HG03571 (cell line): Measurements from ENCODE around the gene ZC3H12D.

Experiments
- ATAC-seq: cut with Tn5 transposase; IDR thresholded peaks from one replicate; pipeline ENCODE4 v1.9.1; 2021; ENCODE audit not compliant: unreplicated experiment

The ZC3H12D gene

DNA sequence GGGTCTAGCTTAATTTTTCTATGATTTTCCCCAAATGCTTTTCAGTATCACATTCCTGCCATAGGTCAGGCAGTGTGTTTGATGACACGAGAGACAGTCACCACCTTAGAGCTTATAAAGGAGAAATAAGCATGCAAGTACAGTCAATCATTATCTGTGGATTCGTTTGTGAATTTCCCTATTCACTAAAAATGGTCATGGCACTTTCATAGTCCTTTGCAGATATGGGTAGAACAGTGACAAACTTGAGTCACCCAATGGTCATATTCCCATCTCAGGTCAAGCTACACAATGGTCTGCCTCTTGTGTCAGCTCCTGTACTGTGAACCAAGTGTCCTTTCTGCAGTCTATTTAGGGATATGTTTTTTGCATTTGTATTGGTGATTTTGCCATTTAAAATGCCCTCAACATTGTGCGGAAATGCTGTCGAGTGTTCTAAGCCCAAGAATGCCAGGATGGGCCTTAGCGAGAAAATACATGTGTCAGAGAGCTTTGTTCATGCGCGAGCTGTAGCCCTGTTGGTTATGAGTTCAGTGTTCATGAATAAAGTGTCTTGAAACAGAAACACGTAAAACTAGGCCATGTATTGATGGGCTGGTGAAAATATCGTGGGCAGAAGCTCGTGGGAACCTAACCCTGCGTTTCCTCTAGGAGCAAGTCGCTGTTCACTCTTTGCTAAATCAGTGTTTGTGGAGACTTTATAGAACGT, 65.0 kb downstream of the ZC3H12D start:
- no peak for ATAC-seq

DNA sequence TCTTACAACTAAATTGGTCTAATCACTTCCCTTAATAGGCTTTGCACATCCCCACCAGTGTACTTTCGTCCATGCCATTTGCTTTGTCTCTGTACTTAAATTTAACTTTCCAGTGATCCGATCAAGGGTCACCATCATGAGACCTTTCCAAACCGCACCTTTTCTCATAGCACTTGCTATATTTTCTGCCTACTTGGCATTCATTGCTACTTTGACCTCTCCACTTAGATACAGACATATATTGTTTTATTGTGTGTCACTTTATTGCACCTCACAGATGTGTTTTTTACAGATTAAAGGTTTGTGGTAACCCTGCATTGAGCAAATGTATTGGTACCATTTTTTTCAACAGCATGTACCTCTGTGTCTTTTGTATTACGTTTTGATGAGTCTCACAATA, 70.0 kb downstream of the ZC3H12D start:
- no peak for ATAC-seq

GRCh38 chr6:149414009-149414408, 70.8 kb downstream of the ZC3H12D start:
- no peak for ATAC-seq

DNA sequence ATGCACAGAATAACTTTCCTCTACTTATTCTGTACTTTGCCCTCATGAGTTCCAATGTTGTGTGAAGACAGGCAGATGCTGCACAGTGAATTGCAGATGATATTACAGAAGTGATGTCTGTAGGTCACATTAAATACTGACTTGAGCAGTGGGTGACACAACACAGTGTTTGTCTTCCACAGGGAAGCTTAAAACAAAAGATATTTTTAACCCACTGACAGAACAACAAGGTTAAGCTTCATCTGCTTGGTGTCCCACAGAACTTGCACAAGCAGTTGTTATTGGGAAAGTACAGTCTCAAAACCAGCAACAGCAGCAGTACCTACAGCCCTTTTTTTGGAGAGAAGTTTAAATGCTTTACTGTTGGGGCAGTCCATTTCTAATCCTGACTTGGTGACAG, 74.3 kb downstream of the ZC3H12D start:
- ATAC-seq = no peak

DNA sequence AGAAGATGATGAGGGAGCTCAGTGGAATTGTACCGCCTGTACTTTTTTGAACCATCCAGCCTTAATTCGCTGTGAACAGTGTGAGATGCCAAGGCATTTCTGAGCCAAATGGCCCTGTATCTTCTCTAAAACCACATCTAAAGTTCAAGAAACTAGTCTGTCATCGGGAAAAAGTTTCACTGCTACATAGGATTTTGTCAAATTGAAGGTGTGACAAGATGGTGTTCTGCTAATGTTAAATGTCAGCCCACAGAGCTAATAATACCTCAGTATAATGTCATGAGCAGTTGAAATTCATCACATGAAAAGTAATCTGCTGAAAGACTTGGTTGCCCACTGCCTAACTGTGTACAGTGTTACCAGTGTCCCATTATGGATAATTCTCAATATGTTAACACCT, 75.2 kb downstream of the ZC3H12D start:
- ATAC-seq = no peak

DNA sequence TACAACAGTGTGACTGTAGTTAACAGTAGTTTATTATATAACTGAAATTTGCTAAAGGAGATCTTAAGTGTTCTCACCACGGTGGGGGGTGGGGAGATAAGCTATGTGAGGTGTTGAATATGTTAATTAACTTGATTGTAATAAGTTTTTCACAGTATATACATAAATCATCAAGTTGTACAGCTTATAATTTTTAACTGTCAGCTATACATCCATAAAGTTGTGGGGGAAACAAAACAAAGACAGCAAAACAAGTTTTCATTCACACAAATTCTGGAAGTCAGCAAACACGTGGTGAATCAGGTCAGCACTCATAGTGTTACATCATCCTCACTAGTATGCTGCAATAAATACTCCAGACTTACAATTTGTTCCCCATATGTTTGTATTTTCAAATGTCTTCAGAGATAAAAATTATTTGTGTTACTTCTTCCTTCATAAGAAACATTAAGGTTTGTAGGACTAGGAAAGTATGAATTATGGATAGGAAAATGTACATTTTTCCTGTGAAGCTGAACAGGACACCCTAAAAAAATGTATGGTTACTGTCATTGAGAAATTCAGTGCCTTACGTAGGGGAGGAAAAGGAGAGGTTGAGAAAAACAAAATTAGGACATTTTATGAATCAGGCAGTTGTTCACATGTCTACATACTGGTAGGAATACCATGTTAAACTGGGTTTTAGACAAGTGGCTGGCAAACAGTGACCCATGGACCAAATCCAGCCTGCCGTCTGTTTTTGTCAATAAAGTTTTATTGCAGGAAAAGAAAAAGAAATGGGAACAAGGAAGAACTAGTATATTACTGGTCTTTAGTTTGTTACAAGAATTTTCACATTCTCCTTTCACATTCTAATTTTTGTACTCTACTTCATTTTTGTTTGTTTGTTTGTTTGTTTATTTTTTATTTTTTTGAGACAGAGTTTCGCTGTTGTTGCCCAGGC, 78.7 kb downstream of the ZC3H12D start:
- ATAC-seq = no peak

- no peak for ATAC-seq
Observed at GRCh38 chr6:149403534-149403933, 81.3 kb downstream of the ZC3H12D start.

DNA sequence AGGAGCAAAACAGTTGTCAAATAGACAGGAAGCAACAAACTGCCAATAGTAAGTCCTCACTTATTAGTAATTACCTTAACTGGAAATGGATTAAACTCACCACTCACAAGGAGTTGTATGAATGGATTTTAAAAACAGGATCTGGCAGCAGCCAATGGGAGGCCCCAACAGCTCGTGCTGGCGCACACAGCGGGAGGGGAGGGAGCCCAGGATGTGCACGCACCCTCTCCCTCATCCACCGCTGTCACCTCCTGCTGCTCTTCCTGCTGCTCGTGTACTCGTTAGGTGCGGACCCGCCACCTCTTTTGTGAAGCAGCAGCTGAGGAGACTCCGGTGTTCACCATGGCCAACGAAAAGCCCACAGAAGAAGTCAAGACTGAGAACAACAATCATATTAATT, 84.8 kb downstream of the ZC3H12D start, which contains the start of gene SUMO4:
Gene SUMO4, plus strand, starts transcription at position 213 of the 400 bp plus-strand sequence. Its CDS starts 130 bp downstream, at position 343.
- ATAC-seq = no peak

GRCh38 chr6:149397384-149397783, 87.4 kb downstream of the ZC3H12D start:
- ATAC-seq = no peak
